Sigmoid colon (tissue), 4 donors: ENCODE measurements around the gene PRKD1.

Experiments
- EP300 ChIP-seq, 4 donors: sonication (generic); formaldehyde crosslinking; IDR thresholded peaks; one replicate each; pipeline ENCODE4 v1.6.1; 2017; ENCODE audit warnings: antibody characterized with exemption in 4 of 4
- POLR2A ChIP-seq, 2 donors: fragments of 450-650 bp; IDR thresholded peaks; one replicate each; pipeline ENCODE4 v1.6.1; 2016; ENCODE audit warnings: antibody characterized with exemption in 2 of 2, mild to moderate bottlenecking in 2 of 2, moderate library complexity in 2 of 2
- POLR2AphosphoS5 ChIP-seq, 4 donors: sonication (generic); formaldehyde crosslinking; IDR thresholded peaks; one replicate each; pipeline ENCODE4 v1.6.1; 2017; ENCODE audit warnings: antibody characterized with exemption in 4 of 4
- TF ChIP-seq, protein P1 (sequence below), 4 experiments: fragments of 450-650 bp in 3 of 4; fragments of 200-600 bp in 1 of 4; IDR thresholded peaks; one replicate each; pipeline ENCODE4 v1.5.1; 2016 to 2019; ENCODE audit warnings: antibody characterized with exemption in 4 of 4, mild to moderate bottlenecking in 3 of 4, moderate library complexity in 2 of 4

DNA sequence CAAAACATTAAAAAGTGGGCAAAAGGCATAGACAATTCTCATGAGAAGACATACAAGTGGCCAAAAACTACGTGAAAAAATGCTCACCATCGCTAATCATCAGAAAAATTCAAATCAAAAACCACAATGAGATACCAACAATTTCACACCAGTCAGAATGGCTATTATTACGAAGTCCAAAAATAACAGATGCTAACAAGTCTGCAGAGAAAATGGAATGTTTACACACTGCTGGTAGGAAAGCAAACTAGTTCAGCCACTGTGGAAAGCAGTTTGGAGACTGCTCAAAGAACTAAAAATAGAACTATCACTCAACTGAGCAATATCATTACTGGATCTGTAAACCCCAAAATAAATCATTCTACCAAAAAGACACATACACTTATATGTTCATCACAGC, 76.2 kb downstream of the PRKD1 start:
- TF ChIP-seq, protein P1, sequence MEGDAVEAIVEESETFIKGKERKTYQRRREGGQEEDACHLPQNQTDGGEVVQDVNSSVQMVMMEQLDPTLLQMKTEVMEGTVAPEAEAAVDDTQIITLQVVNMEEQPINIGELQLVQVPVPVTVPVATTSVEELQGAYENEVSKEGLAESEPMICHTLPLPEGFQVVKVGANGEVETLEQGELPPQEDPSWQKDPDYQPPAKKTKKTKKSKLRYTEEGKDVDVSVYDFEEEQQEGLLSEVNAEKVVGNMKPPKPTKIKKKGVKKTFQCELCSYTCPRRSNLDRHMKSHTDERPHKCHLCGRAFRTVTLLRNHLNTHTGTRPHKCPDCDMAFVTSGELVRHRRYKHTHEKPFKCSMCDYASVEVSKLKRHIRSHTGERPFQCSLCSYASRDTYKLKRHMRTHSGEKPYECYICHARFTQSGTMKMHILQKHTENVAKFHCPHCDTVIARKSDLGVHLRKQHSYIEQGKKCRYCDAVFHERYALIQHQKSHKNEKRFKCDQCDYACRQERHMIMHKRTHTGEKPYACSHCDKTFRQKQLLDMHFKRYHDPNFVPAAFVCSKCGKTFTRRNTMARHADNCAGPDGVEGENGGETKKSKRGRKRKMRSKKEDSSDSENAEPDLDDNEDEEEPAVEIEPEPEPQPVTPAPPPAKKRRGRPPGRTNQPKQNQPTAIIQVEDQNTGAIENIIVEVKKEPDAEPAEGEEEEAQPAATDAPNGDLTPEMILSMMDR (IDR thresholded peaks at IDR 0.05), result no peak
- no peak for TF ChIP-seq POLR2A (IDR thresholded peaks at IDR 0.05)
- no peak for TF ChIP-seq POLR2AphosphoS5 (IDR thresholded peaks at IDR 0.05)
- TF ChIP-seq EP300 (IDR thresholded peaks at IDR 0.05), result no peak
